ENCODE data around the gene SH2D1A.
"Not testable (repeated sequence)": the region's sequence is repeated elsewhere in the genome, so short reads cannot be mapped to it uniquely, and the experiment has no call there.

Gene SH2D1A

GRCh38 chrX:124354648-124355047, 8.3 kb downstream of the SH2D1A start:
- DNase-seq (ENCODE audit: low spot score): no peak

- no peak for DNase-seq (ENCODE audit: low spot score)
Measured at GRCh38 chrX:124358800-124359383, 12.5 kb downstream of the SH2D1A start.

GRCh38 chrX:124362072-124362471, 15.7 kb downstream of the SH2D1A start:
- DNase-seq (ENCODE audit: low spot score): no peak

GRCh38 chrX:124362761-124363160, 16.4 kb downstream of the SH2D1A start:
- no peak for DNase-seq (ENCODE audit: low spot score)

GRCh38 chrX:124369722-124370121, 23.4 kb downstream of the SH2D1A start:
- no peak for DNase-seq (ENCODE audit: low spot score)

- DNase-seq (ENCODE audit: low spot score): no peak
Measured at GRCh38 chrX:124373348-124373747, 27.0 kb downstream of the SH2D1A start.

- no peak for DNase-seq (ENCODE audit: low spot score)
Measured at GRCh38 chrX:124378643-124379042, 32.3 kb downstream of the SH2D1A start.

- no peak for DNase-seq (ENCODE audit: low spot score)
Measured at GRCh38 chrX:124383354-124383753, 37.0 kb downstream of the SH2D1A start.

GRCh38 chrX:124386401-124386800, 40.0 kb downstream of the SH2D1A start:
- no peak for DNase-seq (ENCODE audit: low spot score)

GRCh38 chrX:124388562-124388961, 42.2 kb downstream of the SH2D1A start:
- peak; percentile 53 for DNase-seq (ENCODE audit: low spot score)

- DNase-seq (ENCODE audit: low spot score): no peak
Measured at GRCh38 chrX:124392794-124393193, 46.4 kb downstream of the SH2D1A start.

GRCh38 chrX:124393238-124393637, 46.9 kb downstream of the SH2D1A start:
- no peak for DNase-seq (ENCODE audit: low spot score)

GRCh38 chrX:124393659-124394058, 47.3 kb downstream of the SH2D1A start:
- no peak for DNase-seq (ENCODE audit: low spot score)

- no peak for DNase-seq (ENCODE audit: low spot score)
Measured at GRCh38 chrX:124395145-124395880, 49.0 kb downstream of the SH2D1A start.

GRCh38 chrX:124401696-124402095, 55.3 kb downstream of the SH2D1A start:
- DNase-seq (ENCODE audit: low spot score): no peak

GRCh38 chrX:124405868-124406267, 59.5 kb downstream of the SH2D1A start:
- DNase-seq (ENCODE audit: low spot score): no peak

GRCh38 chrX:124406294-124407014, 60.1 kb downstream of the SH2D1A start:
- DNase-seq (ENCODE audit: low spot score): peak; percentile 59

- DNase-seq (ENCODE audit: low spot score): no peak
Measured at GRCh38 chrX:124407226-124407625, 60.9 kb downstream of the SH2D1A start.

GRCh38 chrX:124408380-124408779, 62.0 kb downstream of the SH2D1A start:
- not testable (repeated sequence) for DNase-seq (ENCODE audit: low spot score)

GRCh38 chrX:124413244-124413643, 66.9 kb downstream of the SH2D1A start:
- DNase-seq (ENCODE audit: low spot score): no peak

- no peak for DNase-seq (ENCODE audit: low spot score)
Measured at GRCh38 chrX:124414281-124414680, 67.9 kb downstream of the SH2D1A start.

GRCh38 chrX:124415115-124415800, 68.9 kb downstream of the SH2D1A start:
- DNase-seq (ENCODE audit: low spot score): no peak
